K562 (cell line): ENCODE data around the gene UBE2D2. TPM values are rescaled to one million over a fixed set of nuclear protein-coding genes. Genes with fewer than 3 reads are reported as not detected.

Experiments used
- ATAC-seq: fragments of 200-7000 bp; cut with Tn5 transposase; 3 replicates; pipeline ENCODE4 v1.9.1; 2020; ENCODE audit warnings: moderate library complexity
- BruUV-seq: library from RNA; stranded (reverse); fragments of 400-500 nt; replicated peaks from 2 replicates; lab custom pipeline; 2021; lab: Mats Ljungman, UMichigan
- CTCF ChIA-PET: fragments of 300-600 bp; formaldehyde crosslinking; extraction: SDS; loops from one replicate; lab custom pipeline; 2021; ENCODE audit warnings: low intra/inter-chr PET ratio; lab: Yijun Ruan, JAX
- POLR2A ChIA-PET: fragments of 300-600, 350-650 bp; sonication (Branson Sonifier 250); formaldehyde crosslinking; extraction: SDS; loops from one replicate; lab custom pipeline; 2021; ENCODE audit warnings: antibody characterized with exemption, inconsistent platforms; lab: Yijun Ruan, JAX
- DNase-seq, 4 experiments: peaks; one replicate each; pipeline versions ENCODE4 v3.0.0 to v3.0.0-alpha.2; 2011 to 2018; ENCODE audit warnings: low spot score in 3 of 4, mixed read lengths in 3 of 4; ENCODE audit errors: extremely low read depth in 1 of 4
- FAIRE-seq: peaks from 2 replicates; lab custom pipeline; 2011; peaks lifted over from hg19 to GRCh38; lab: Jason Lieb, UNC
- H2AFZ ChIP-seq: 2 replicates; pipeline ENCODE4 v1.6.0; 2011; ENCODE audit warnings: low read depth, low read length, control low read depth, inconsistent platforms
- H3K27ac ChIP-seq: fragments of 200-600 bp; 3 replicates; pipeline ENCODE4 v1.8.0; 2011; ENCODE audit warnings: low read depth, mild to moderate bottlenecking, control low read depth, inconsistent platforms, low read length, moderate library complexity, mixed read lengths; ENCODE audit errors: extremely low read depth
- H3K27me3 ChIP-seq, 2 experiments: fragments of 300-600 bp in 1 of 2; 2 replicates in 1 of 2; 3 replicates in 1 of 2; pipeline versions ENCODE4 v1.6.0 to v1.8.0; 2011; ENCODE audit warnings: inconsistent platforms in 2 of 2, low read length in 2 of 2, mild to moderate bottlenecking in 1 of 2, mixed read lengths in 1 of 2, moderate library complexity in 1 of 2; ENCODE audit not compliant: control insufficient read depth in 2 of 2, insufficient read depth in 2 of 2
- H3K36me3 ChIP-seq: fragments of 300-600 bp; 3 replicates; pipeline ENCODE4 v1.8.0; 2011; ENCODE audit warnings: mild to moderate bottlenecking, low read length, inconsistent platforms; ENCODE audit not compliant: control insufficient read depth, insufficient read depth
- H3K4me1 ChIP-seq, 2 experiments: fragments of 200-600 bp in 1 of 2; replicated peaks in 1 of 2; 2 replicates in 1 of 2; 3 replicates in 1 of 2; pipeline versions ENCODE4 v1.5.1 to v1.8.0; 2011; ENCODE audit warnings: inconsistent platforms in 2 of 2, low read length in 2 of 2, mild to moderate bottlenecking in 1 of 2, mixed read lengths in 1 of 2, moderate library complexity in 1 of 2; ENCODE audit not compliant: control insufficient read depth in 2 of 2, insufficient read depth in 2 of 2
- H3K4me2 ChIP-seq: 2 replicates; pipeline ENCODE4 v1.6.1; 2011; ENCODE audit warnings: low read length, control low read depth, inconsistent platforms, mixed read lengths; ENCODE audit not compliant: insufficient read depth
- H3K4me3 ChIP-seq: fragments of 200-600 bp; sonication (generic), shearing (Covaris generic); 2 replicates; pipeline ENCODE4 v1.5.1; 2016; ENCODE audit warnings: control low read depth, inconsistent platforms
- H3K79me2 ChIP-seq: fragments of 200-600 bp; 3 replicates; pipeline ENCODE4 v1.8.0; 2011; ENCODE audit warnings: low read length, inconsistent platforms; ENCODE audit not compliant: control insufficient read depth, insufficient read depth
- H3K9ac ChIP-seq, 2 experiments: 2 replicates each; pipeline versions ENCODE4 v1.6.0 to v1.6.1; 2011; ENCODE audit warnings: low read depth in 2 of 2, low read length in 2 of 2, control low read depth in 1 of 2, inconsistent platforms in 1 of 2, mild to moderate bottlenecking in 1 of 2, mixed read lengths in 1 of 2; ENCODE audit not compliant: insufficient read depth in 1 of 2
- H3K9me1 ChIP-seq: one replicate; pipeline ENCODE4 v1.6.0; 2011; ENCODE audit warnings: inconsistent platforms, mild to moderate bottlenecking, low read length, moderate library complexity; ENCODE audit not compliant: control insufficient read depth, insufficient read depth
- H3K9me3 ChIP-seq: replicated peaks from 2 replicates; pipeline ENCODE4 v1.5.1; 2011; ENCODE audit warnings: low read depth, low read length, inconsistent platforms; ENCODE audit not compliant: control insufficient read depth, insufficient read depth
- H4K20me1 ChIP-seq: replicated peaks from 2 replicates; pipeline ENCODE4 v1.6.1; 2011; ENCODE audit warnings: low read length, inconsistent platforms, mixed read lengths; ENCODE audit not compliant: control insufficient read depth, insufficient read depth
- NR4A1 ChIP-seq, 2 experiments: fragments of 250-450 bp in 1 of 2; fragments of 450-650 bp in 1 of 2; sonication (Bioruptor Pico) in 1 of 2; IDR thresholded peaks; 2 replicates each; pipeline versions ENCODE4 v1.4.0 to v1.6.1; 2016 to 2020; ENCODE audit warnings: mild to moderate bottlenecking in 2 of 2, missing compliant biosample characterization in 1 of 2, missing genetic modification characterization in 1 of 2, moderate library complexity in 1 of 2
- SPI1 ChIP-seq: IDR thresholded peaks from 2 replicates; pipeline ENCODE4 v1.6.1; 2011; ENCODE audit warnings: low read depth, low read length, control low read depth, borderline replicate concordance
- WGBS: fragments of 100-300 bp; shearing (Covaris generic); methylation state at CpG from one replicate; pipeline ENCODE4 v1.1.6; 2016; ENCODE audit warnings: low coverage, mixed read lengths; ENCODE audit not compliant: insufficient coverage; ENCODE audit errors: missing lambda C conversion rate; 5-methylcytosine and 5-hydroxymethylcytosine counted together
- in situ Hi-C: fragments of 300-500 bp; cut with MboI; formaldehyde crosslinking; loops from 4 replicates; pipeline ENCODE4 v1.15.0; 2018; ENCODE audit warnings: inconsistent platforms, mixed read lengths
- intact Hi-C: fragments of 100-400 bp; cut with micrococcal nuclease; formaldehyde crosslinking; loops from 2 replicates; pipeline ENCODE4 v1.14.2; 2022
- polyA plus RNA-seq, 8 experiments: library from polyadenylated mRNA; depleted of rRNA in 4 of 8; stranded (reverse) in 5 of 8; unstranded in 3 of 8; fragments of >200 nt; fragmentation: Nextera tagmentation in 2 of 8; fragmentation: Illumina TruSeq in 1 of 8; extraction: Ambion mirVana in 2 of 8; extraction: Trizol in 1 of 8; gene quantifications; 2 replicates each; pipeline versions ENCODE4 v1.2.1 to v1.2.3, GENCODE V29; 2011 to 2014; ENCODE audit warnings: inconsistent platforms in 1 of 8, missing spikeins in 1 of 8
- total RNA-seq, 7 experiments: library from RNA; depleted of rRNA in 6 of 7; stranded (reverse); fragments of >200 nt in 6 of 7; fragmentation: Illumina TruSeq in 2 of 7; extraction: Trizol in 2 of 7; gene quantifications; 2 replicates each; pipeline versions ENCODE4 v1.2.1 to v1.2.3, GENCODE V29; 2011 to 2021; ENCODE audit warnings: low replicate concordance in 1 of 7
- TF ChIP-seq, protein P1 (sequence below): IDR thresholded peaks from 2 replicates; pipeline ENCODE4 v1.6.1; 2016; ENCODE audit warnings: missing genetic modification characterization, missing compliant biosample characterization

Gene UBE2D2
- total and polyA plus RNA-seq, 9 of the 15 experiments (the other 6 are each of a cell fraction or from before 2014, with no cell fraction given), result 53.6 to 198 (median 122) TPM

DNA sequence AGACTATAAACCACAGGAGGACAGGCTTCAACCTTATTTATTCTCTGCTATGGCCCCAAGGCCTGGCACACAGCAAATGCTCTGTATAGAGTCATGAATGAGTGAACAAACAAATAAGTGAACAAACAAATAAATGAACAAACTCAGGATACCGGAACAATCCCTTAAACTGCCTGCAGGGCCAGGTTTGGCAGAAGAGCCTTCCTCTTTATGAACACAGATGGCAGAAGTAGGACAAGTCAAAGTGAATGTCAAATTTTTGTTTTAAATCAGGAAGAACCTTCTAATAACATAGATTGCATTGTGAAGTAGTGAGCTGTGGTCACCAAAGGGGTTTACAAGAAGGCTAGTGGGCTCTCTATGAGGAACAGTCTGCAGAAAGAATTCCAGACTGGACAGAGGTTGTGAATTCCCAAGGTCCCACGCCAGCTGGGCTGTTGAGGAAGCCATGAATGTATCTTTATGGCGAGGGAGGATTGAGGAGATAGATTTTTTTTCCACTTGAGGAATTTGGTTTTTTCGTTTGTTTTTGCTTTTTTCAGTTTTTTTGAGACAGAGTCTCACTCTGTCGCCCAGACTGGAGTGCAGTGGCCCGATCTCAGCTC is 48.3 kb upstream of the UBE2D2 start:
- POLR2A ChIA-PET, result interaction anchor here (1.1 to 3.5 kb wide), 4 partner anchors 9 to 103 kb away, joined by 3 to 24 read pairs (median 5); partner anchors contain the start of gene DNAJC18
- no peak for ATAC-seq

More for the DNA sequence above, 48.3 kb upstream of the UBE2D2 start:
- intact Hi-C loops, result loop anchor here (1.0 to 2.0 kb wide), 2 partner anchors 38 to 91 kb away; no protein-coding TSS in a partner anchor
- Histone ChIP-seq H2AFZ (no peak overlapping the region), H3K27ac (no peak overlapping the region), H4K20me1 (no peaks in the 10 kb centered on the region), H3K4me2 (no peak overlapping the region), H3K36me3 (peaks cover 34% of the 10 kb centered on the region; the same call in 2 of the 3 replicates), H3K9me3 (no peaks in the 10 kb centered on the region), H3K4me3 (no peak overlapping the region), H3K9me1 (no peaks in the 10 kb centered on the region), H3K9ac (no peak overlapping the region), H3K79me2 (no peaks in the 10 kb centered on the region), H3K4me1 (peaks cover 5 to 8% of the 10 kb centered on the region in 2 experiments; a peak in 4 of 5 replicates), H3K27me3 (no peaks in the 10 kb centered on the region)
- no peak for FAIRE-seq
- CTCF ChIA-PET, result interaction anchor here (0.6 to 2.8 kb wide), 4 partner anchors 89 to 128 kb away, joined by 3 to 25 read pairs (median 4); no protein-coding TSS in a partner anchor
- DNase-seq, result peak in 2 of 4 experiments; percentile 13 to 20
- 64% methylated on average over 6 of the region's 6 CpGs for WGBS
- no peak for TF ChIP-seq NR4A1 (CRISPR knock-in tag; IDR thresholded peaks at IDR 0.05)
- TF ChIP-seq NR4A1 (tag; IDR thresholded peaks at IDR 0.05), result no peak
- TF ChIP-seq, protein P1, sequence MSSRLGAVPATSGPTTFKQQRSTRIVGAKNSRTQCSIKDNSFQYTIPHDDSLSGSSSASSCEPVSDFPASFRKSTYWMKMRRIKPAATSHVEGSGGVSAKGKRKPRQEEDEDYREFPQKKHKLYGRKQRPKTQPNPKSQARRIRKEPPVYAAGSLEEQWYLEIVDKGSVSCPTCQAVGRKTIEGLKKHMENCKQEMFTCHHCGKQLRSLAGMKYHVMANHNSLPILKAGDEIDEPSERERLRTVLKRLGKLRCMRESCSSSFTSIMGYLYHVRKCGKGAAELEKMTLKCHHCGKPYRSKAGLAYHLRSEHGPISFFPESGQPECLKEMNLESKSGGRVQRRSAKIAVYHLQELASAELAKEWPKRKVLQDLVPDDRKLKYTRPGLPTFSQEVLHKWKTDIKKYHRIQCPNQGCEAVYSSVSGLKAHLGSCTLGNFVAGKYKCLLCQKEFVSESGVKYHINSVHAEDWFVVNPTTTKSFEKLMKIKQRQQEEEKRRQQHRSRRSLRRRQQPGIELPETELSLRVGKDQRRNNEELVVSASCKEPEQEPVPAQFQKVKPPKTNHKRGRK (tag), result peak; percentile 24; the same call in 1 of the 2 replicates
- 0 out of 2 replicates have a peak, but pooled peaks have one; percentile 9 for TF ChIP-seq SPI1
- no TSS peak for BruUV-seq
- in situ Hi-C loops, result no loop called here
